Ishikawa (cell line): ENCODE measurements around the gene DNAH9.

Experiments used
- CEBPB ChIP-seq: IDR thresholded peaks from 2 replicates; pipeline ENCODE4 v1.6.1; 2012
- CREB1 ChIP-seq: IDR thresholded peaks from 2 replicates; pipeline ENCODE4 v1.6.1; 2012; ENCODE audit warnings: low read depth
- EGR1 ChIP-seq: IDR thresholded peaks from 2 replicates; pipeline ENCODE4 v1.6.1; 2012
- EP300 ChIP-seq: IDR thresholded peaks from 2 replicates; pipeline ENCODE4 v1.6.1; 2012; ENCODE audit warnings: borderline replicate concordance
- FOXM1 ChIP-seq: IDR thresholded peaks from 2 replicates; pipeline ENCODE4 v1.6.1; 2012; ENCODE audit warnings: low read depth, borderline replicate concordance
- MAX ChIP-seq: IDR thresholded peaks from 2 replicates; pipeline ENCODE4 v1.6.1; 2012
- NFIC ChIP-seq: IDR thresholded peaks from 2 replicates; pipeline ENCODE4 v1.6.1; 2012
- RAD21 ChIP-seq: IDR thresholded peaks from 2 replicates; pipeline ENCODE4 v1.6.1; 2012; ENCODE audit warnings: low read depth
- TAF1 ChIP-seq: IDR thresholded peaks from 2 replicates; pipeline ENCODE4 v1.6.1; 2012; ENCODE audit warnings: low read depth, mild to moderate bottlenecking
- TCF12 ChIP-seq: IDR thresholded peaks from 2 replicates; pipeline ENCODE4 v1.6.1; 2012; ENCODE audit warnings: low read depth
- TEAD4 ChIP-seq: IDR thresholded peaks from 2 replicates; pipeline ENCODE4 v1.6.1; 2012
- USF1 ChIP-seq: IDR thresholded peaks from 2 replicates; pipeline ENCODE4 v1.6.1; 2012
- YY1 ChIP-seq: IDR thresholded peaks from 2 replicates; pipeline ENCODE4 v1.6.1; 2012; ENCODE audit warnings: low read depth
- ZBTB7A ChIP-seq: IDR thresholded peaks from 2 replicates; pipeline ENCODE4 v1.6.1; 2012; ENCODE audit warnings: low read depth
- TF ChIP-seq, protein P1 (sequence below): IDR thresholded peaks from 2 replicates; pipeline ENCODE4 v1.6.1; 2012; ENCODE audit warnings: low read depth, mild to moderate bottlenecking

DNAH9 gene

DNA sequence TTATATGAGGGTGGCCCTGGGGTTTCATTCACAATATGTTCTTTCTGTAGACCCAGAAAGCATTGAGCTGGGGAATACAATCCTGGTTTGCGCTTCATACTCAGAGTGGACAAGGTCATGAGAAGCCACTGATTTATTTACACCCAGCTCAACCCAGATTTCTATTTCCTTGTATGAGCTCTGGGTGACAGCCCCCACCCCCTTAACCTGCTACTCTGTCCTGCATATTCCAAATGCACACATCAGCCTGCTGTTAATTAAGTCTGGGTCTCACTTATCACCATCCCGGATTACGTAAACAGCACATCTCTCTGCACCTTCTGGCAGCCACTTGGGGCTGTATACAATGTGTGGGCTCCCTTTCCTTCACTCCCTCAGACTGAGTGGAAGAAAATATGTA lies 102.4 kb downstream of the DNAH9 start:
- no peak for TF ChIP-seq TCF12
- TF ChIP-seq CEBPB = no peak
- no peak for TF ChIP-seq USF1
- TF ChIP-seq, protein P1, sequence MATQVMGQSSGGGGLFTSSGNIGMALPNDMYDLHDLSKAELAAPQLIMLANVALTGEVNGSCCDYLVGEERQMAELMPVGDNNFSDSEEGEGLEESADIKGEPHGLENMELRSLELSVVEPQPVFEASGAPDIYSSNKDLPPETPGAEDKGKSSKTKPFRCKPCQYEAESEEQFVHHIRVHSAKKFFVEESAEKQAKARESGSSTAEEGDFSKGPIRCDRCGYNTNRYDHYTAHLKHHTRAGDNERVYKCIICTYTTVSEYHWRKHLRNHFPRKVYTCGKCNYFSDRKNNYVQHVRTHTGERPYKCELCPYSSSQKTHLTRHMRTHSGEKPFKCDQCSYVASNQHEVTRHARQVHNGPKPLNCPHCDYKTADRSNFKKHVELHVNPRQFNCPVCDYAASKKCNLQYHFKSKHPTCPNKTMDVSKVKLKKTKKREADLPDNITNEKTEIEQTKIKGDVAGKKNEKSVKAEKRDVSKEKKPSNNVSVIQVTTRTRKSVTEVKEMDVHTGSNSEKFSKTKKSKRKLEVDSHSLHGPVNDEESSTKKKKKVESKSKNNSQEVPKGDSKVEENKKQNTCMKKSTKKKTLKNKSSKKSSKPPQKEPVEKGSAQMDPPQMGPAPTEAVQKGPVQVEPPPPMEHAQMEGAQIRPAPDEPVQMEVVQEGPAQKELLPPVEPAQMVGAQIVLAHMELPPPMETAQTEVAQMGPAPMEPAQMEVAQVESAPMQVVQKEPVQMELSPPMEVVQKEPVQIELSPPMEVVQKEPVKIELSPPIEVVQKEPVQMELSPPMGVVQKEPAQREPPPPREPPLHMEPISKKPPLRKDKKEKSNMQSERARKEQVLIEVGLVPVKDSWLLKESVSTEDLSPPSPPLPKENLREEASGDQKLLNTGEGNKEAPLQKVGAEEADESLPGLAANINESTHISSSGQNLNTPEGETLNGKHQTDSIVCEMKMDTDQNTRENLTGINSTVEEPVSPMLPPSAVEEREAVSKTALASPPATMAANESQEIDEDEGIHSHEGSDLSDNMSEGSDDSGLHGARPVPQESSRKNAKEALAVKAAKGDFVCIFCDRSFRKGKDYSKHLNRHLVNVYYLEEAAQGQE = no peak
- TF ChIP-seq TEAD4 = no peak
- TF ChIP-seq YY1 = no peak
- no peak for TF ChIP-seq MAX

DNA sequence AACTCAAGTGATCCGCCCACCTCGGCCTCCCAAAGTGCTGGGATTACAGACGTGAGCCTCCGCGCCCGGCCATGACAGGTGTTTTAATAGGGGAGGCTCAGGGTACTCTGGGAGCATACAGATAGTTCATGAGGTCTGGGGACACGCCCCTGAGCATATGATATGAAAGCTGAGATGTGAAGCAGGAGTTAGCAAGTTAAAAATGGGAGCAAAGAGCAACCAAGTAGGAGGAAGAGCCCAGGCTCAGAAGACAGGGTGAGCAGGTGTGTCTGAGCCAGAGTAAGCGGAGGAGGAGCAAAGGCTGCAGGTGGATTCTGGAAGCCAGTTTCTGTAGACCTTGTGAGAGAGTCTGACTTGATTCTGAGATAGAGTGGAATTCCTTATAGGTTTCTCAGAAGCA lies 103.6 kb downstream of the DNAH9 start:
- TF ChIP-seq USF1 (no peak), MAX (no peak), CEBPB (no peak), YY1 (no peak)

GRCh38 chr17:11704041-11704440 lies 105.8 kb downstream of the DNAH9 start:
- TF ChIP-seq ZBTB7A = no peak
- TF ChIP-seq EGR1 = no peak
- no peak for TF ChIP-seq CREB1
- TF ChIP-seq USF1 = no peak
- TF ChIP-seq TCF12 = no peak
- TF ChIP-seq, protein P1 = no peak
- no peak for TF ChIP-seq NFIC
- TF ChIP-seq RAD21 = no peak
- TF ChIP-seq TEAD4 = no peak
- TF ChIP-seq YY1 = no peak
- no peak for TF ChIP-seq TAF1
- TF ChIP-seq MAX = no peak
- no peak for TF ChIP-seq EP300
- no peak for TF ChIP-seq FOXM1
- TF ChIP-seq CEBPB = no peak

DNA sequence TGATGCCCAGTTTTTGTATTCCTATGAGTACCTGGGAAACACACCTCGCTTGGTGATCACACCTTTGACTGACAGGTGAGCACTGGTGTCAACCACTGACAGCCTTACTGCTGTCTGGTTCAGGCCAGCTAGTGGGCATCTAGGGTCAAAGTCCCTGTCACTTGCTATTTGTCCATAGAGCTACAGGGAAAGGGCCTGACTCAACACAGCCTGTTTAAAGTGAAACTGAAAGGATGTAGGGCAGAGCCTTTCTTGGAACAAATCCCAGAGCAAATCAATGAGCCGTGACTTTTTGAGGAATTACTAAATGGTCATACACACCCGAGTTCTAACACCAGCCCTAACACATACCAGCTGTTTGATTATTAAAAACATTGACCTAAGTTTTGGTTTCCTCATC lies 106.8 kb downstream of the DNAH9 start:
- TF ChIP-seq FOXM1 (no peak), EGR1 (no peak), TCF12 (no peak), EP300 (no peak), TAF1 (no peak), ZBTB7A (no peak), TEAD4 (no peak), CEBPB (no peak), MAX (no peak), RAD21 (no peak), CREB1 (no peak), NFIC (no peak)
- TF ChIP-seq, protein P1 = no peak
